GM12878 (cell line): Measurements from ENCODE around the gene TTF2. TPM values are rescaled to one million over a fixed set of nuclear protein-coding genes. Genes with fewer than 3 reads are reported as not detected.

Source experiments
- ATAC-seq: fragments of 200-7000 bp; cut with Tn5 transposase; 3 replicates; pipeline ENCODE4 v1.9.1; 2020; ENCODE audit warnings: mild to moderate bottlenecking, moderate library complexity
- BruUV-seq: library from RNA; stranded (reverse); fragments of 400-500 nt; replicated peaks from 2 replicates; lab custom pipeline; 2021; lab: Mats Ljungman, UMichigan
- CTCF ChIA-PET: fragments of 300-600 bp; sonication (Branson Sonifier 250); formaldehyde crosslinking; extraction: SDS; loops from one replicate; lab custom pipeline; 2021; ENCODE audit warnings: inconsistent platforms; lab: Yijun Ruan, JAX
- POLR2A ChIA-PET: fragments of 350-600 bp; formaldehyde crosslinking; extraction: SDS; loops from one replicate; lab custom pipeline; 2021; ENCODE audit warnings: inconsistent platforms; lab: Charles Lee
- RAD21 ChIA-PET: fragments of 300-600 bp; sonication (Branson Sonifier 250); formaldehyde crosslinking; loops from one replicate; lab custom pipeline; 2023; ENCODE audit warnings: antibody characterized with exemption; ENCODE audit not compliant: unreplicated experiment; lab: Charles Lee
- SMC1A ChIA-PET: fragments of 300-600 bp; sonication (Branson Sonifier 250); formaldehyde crosslinking; loops from one replicate; lab custom pipeline; 2023; ENCODE audit not compliant: unreplicated experiment, uncharacterized antibody; lab: Charles Lee
- DNase-seq: peaks from one replicate; pipeline ENCODE4 v3.0.0-alpha.2; 2011; ENCODE audit warnings: low read depth, low spot score
- FAIRE-seq: peaks from 3 replicates; lab custom pipeline; 2011; peaks lifted over from hg19 to GRCh38; lab: Jason Lieb, UNC
- H2AFZ ChIP-seq: 2 replicates; pipeline ENCODE4 v1.6.0; 2011; ENCODE audit warnings: low read depth, low read length, control low read depth; ENCODE audit not compliant: control insufficient read depth
- H3K27ac ChIP-seq: 2 replicates; pipeline ENCODE4 v1.5.1; 2011; ENCODE audit warnings: control low read depth; ENCODE audit not compliant: control insufficient read depth, insufficient read depth
- H3K27me3 ChIP-seq, 2 experiments: replicated peaks in 1 of 2; 2 replicates each; pipeline versions ENCODE4 v1.6.0 to v1.6.1; 2011; ENCODE audit warnings: low read length in 1 of 2; ENCODE audit not compliant: control insufficient read depth in 2 of 2, insufficient read depth in 2 of 2
- H3K36me3 ChIP-seq, 2 experiments: 2 replicates each; pipeline ENCODE4 v1.5.1; 2011; ENCODE audit warnings: low read length in 1 of 2; ENCODE audit not compliant: control insufficient read depth in 2 of 2, insufficient read depth in 2 of 2
- H3K4me1 ChIP-seq: 2 replicates; pipeline ENCODE4 v1.6.1; 2011; ENCODE audit warnings: mild to moderate bottlenecking, low read length, moderate library complexity, mixed read lengths; ENCODE audit not compliant: control insufficient read depth, insufficient read depth
- H3K4me2 ChIP-seq: 2 replicates; pipeline ENCODE4 v1.6.0; 2011; ENCODE audit warnings: control low read depth; ENCODE audit not compliant: control insufficient read depth, insufficient read depth
- H3K4me3 ChIP-seq: fragments of 200-600 bp; sonication (generic); 2 replicates; pipeline ENCODE4 v1.5.1; 2016
- H3K79me2 ChIP-seq: 2 replicates; pipeline ENCODE4 v1.6.0; 2011; ENCODE audit warnings: low read length; ENCODE audit not compliant: control insufficient read depth, insufficient read depth
- H3K9ac ChIP-seq: 2 replicates; pipeline ENCODE4 v1.8.0; 2011; ENCODE audit warnings: low read length, control low read depth, mixed read lengths; ENCODE audit not compliant: control insufficient read depth, insufficient read depth
- H3K9me3 ChIP-seq: replicated peaks from 3 replicates; pipeline ENCODE4 v1.5.1; 2011; ENCODE audit warnings: mild to moderate bottlenecking, low read length; ENCODE audit not compliant: control insufficient read depth, insufficient read depth
- H4K20me1 ChIP-seq: 2 replicates; pipeline ENCODE4 v1.6.0; 2011; ENCODE audit not compliant: control insufficient read depth, insufficient read depth
- ATF2 ChIP-seq: IDR thresholded peaks from 2 replicates; pipeline ENCODE4 v1.6.1; 2012; ENCODE audit warnings: low read length, inconsistent platforms
- BRCA1 ChIP-seq: IDR thresholded peaks from 2 replicates; pipeline ENCODE4 v1.6.1; 2011; ENCODE audit warnings: low read depth, low read length, improper control_type of control experiment
- DPF2 ChIP-seq: fragments of 450-650 bp; IDR thresholded peaks from 2 replicates; pipeline ENCODE4 v1.6.1; 2017; ENCODE audit warnings: mild to moderate bottlenecking
- POLR2AphosphoS5 ChIP-seq: IDR thresholded peaks from 2 replicates; pipeline ENCODE4 v1.6.1; 2011; ENCODE audit warnings: mild to moderate bottlenecking, low read length, inconsistent platforms
- SMC3 ChIP-seq: IDR thresholded peaks from 2 replicates; pipeline ENCODE4 v1.6.1; 2011; ENCODE audit warnings: low read length, improper control_type of control experiment, borderline replicate concordance
- ZNF274 ChIP-seq: IDR thresholded peaks from one replicate; pipeline ENCODE4 v1.8.0; 2011; ENCODE audit not compliant: insufficient read length, insufficient read depth
- whole genome bisulfite sequencing: methylation state at CpG from one replicate; pipeline ENCODE4 v1.1.6; 2016; ENCODE audit warnings: low lambda C conversion rate; ENCODE audit not compliant: insufficient replicate concordance, insufficient coverage; ENCODE audit errors: missing lambda C conversion rate; 5-methylcytosine and 5-hydroxymethylcytosine counted together
- in situ Hi-C: fragments of 300-500 bp; cut with MboI; formaldehyde crosslinking; loops from 9 replicates; pipeline ENCODE4 v1.14.3; 2018; ENCODE audit warnings: mixed read lengths
- intact Hi-C: fragments of 100-400 bp; cut with micrococcal nuclease; formaldehyde crosslinking; loops from one replicate; pipeline ENCODE4 v1.14.2; 2022; ENCODE audit not compliant: unreplicated experiment
- polyA plus RNA-seq, 11 experiments: library from polyadenylated mRNA; depleted of rRNA in 4 of 11; unstranded in 6 of 11; stranded (reverse) in 5 of 11; fragments of >200 nt; fragmentation: Nextera tagmentation in 4 of 11; fragmentation: Illumina TruSeq in 1 of 11; extraction: Ambion mirVana in 4 of 11; extraction: Trizol in 1 of 11; gene quantifications; 1 replicate in 1 of 11; 2 replicates in 10 of 11; pipeline versions ENCODE4 v1.2.1 to v1.2.3, GENCODE V29; 2011 to 2016; ENCODE audit warnings: inconsistent platforms in 2 of 11, missing spikeins in 2 of 11, low read depth in 1 of 11
- total RNA-seq, 4 experiments: library from RNA; depleted of rRNA in 3 of 4; stranded (reverse); fragments of >200 nt in 3 of 4; fragmentation: Illumina TruSeq in 1 of 4; extraction: Trizol in 1 of 4; gene quantifications; 2 replicates each; pipeline versions ENCODE4 v1.2.1 to v1.2.3, GENCODE V29; 2013 to 2021

TTF2 gene
- total and polyA plus RNA-seq, 10 of the 15 experiments (the other 5 are each of a cell fraction or from before 2014, with no cell fraction given) = 17.7 to 134 (median 78.2) TPM

DNA sequence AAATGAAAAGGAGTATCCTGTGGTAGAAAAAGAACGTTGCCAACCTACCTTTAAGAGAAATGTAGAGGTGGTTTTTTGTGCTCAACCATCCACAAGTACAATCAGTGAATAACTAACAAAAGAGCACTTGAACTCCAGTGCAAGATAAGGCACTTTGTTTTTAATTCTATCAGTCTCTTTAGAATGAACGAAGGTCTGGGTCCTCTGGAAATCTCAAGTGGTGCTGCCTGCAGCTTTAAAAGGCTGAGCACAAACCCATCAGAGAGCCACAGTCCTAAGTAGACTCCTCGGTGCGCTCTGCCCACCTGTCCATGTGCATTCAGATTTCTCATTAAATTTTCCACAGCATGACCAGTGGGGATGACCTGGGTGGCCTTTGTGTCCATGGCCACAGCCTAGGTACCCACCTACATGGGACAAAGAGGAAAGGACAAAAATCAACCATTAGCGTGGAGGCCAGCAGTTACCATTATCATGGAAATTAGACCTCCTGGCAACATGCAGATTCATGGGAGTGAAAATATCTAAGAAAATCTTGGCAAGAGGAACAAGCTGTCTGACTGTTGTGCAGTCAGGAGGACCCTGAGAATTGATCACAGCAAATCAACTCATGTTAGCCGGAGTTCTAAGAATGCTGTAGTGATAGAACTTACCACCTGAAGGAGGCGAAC lies 52.1 kb downstream of the TTF2 start:
- in situ Hi-C loops (no loop called here), intact Hi-C loops (no loop called here)
- no TSS peak for BruUV-seq
- H3K27ac ChIP-seq = no peak overlapping the region
- H3K4me2 ChIP-seq = no peak overlapping the region
- 85% methylated on average over 7 of the region's 7 CpGs for WGBS
- ChIA-PET SMC1A (interaction anchor here (1.5 kb wide), 1 partner anchor 17 kb away, joined by 6 read pairs; no protein-coding TSS in a partner anchor), RAD21 (no interaction called here), CTCF (interaction anchor here (1.5 kb wide), 1 partner anchor 10 kb away, joined by 6 read pairs; no protein-coding TSS in a partner anchor), POLR2A (interaction anchor here (0.6 to 2.1 kb wide), 2 partner anchors 14 kb away, joined by 3 to 6 read pairs; no protein-coding TSS in a partner anchor)
- no peak for FAIRE-seq
- no peak for ATAC-seq
- DNase-seq = no peak
- H3K79me2 ChIP-seq = no peaks in the 10 kb centered on the region
- peaks cover 0 to 2% of the 10 kb centered on the region in 2 experiments; a peak in 1 of 4 replicates for H3K36me3 ChIP-seq
- no peaks in the 10 kb centered on the region for H3K9me3 ChIP-seq
- no peak overlapping the region for H3K4me3 ChIP-seq
- H3K9ac ChIP-seq = no peak overlapping the region
- no peaks in the 10 kb centered on the region for H3K4me1 ChIP-seq
- H2AFZ ChIP-seq = no peak overlapping the region
- TF ChIP-seq ZNF274 (no peak), BRCA1 (no peak), POLR2AphosphoS5 (no peak), ATF2 (no peak), SMC3 (no peak), DPF2 (no peak)
- H4K20me1 ChIP-seq = no peaks in the 10 kb centered on the region
- H3K27me3 ChIP-seq = no peaks in the 10 kb centered on the region
